ENCODE results near the gene ZNF215. TPM values are rescaled to one million over a fixed set of nuclear protein-coding genes. Genes with fewer than 3 reads are reported as not detected.

The ZNF215 gene
- 1.3 and 4.2 TPM in 2 replicates for total RNA-seq (ENCODE audit: low replicate concordance)

GRCh38 chr11:6926208-6927029, at the start of gene ZNF215:
TSS of gene ZNF215 (plus strand) at chr11:6926426. CDS start at chr11:6932273, 5,847 bp downstream.

GRCh38 chr11:6892400-6892799, 33.8 kb upstream of the ZNF215 start, which contains the start of gene OR2D2:
TSS of gene OR2D2 (minus strand) at chr11:6892500. CDS start at chr11:6892500, 0 bp downstream.

GRCh38 chr11:6920702-6921101, 5.5 kb upstream of the ZNF215 start, which contains the start of gene OR2D3:
TSS of gene OR2D3 (plus strand) at chr11:6921002. CDS start at chr11:6921002, 0 bp downstream.

Other genes starting within 250 kb of the ZNF215 start
- 62.2 and 84.8 TPM in 2 replicates for gene MRPL17, start 243.1 kb upstream of the ZNF215 start, total RNA-seq (ENCODE audit: low replicate concordance)
- gene OR2AG2, start 154.4 kb upstream of the ZNF215 start, total RNA-seq (ENCODE audit: low replicate concordance) = 0.08 TPM in 1 of 2 replicates, not detected in the other
- not detected in 2 replicates for gene OR2AG1, start 143.4 kb upstream of the ZNF215 start, total RNA-seq (ENCODE audit: low replicate concordance)
- 0.12 and 0.15 TPM in 2 replicates for gene OR6A2, start 126.7 kb upstream of the ZNF215 start, total RNA-seq (ENCODE audit: low replicate concordance)
- gene OR10A5, start 80.7 kb upstream of the ZNF215 start, total RNA-seq (ENCODE audit: low replicate concordance) = not detected in 2 replicates
- not detected in 2 replicates for gene OR10A2, start 63.4 kb upstream of the ZNF215 start, total RNA-seq (ENCODE audit: low replicate concordance)
- not detected in 2 replicates for gene OR10A4, start 49.8 kb upstream of the ZNF215 start, total RNA-seq (ENCODE audit: low replicate concordance)
- gene OR2D2, start 33.9 kb upstream of the ZNF215 start, total RNA-seq (ENCODE audit: low replicate concordance) = 0.15 TPM in 1 of 2 replicates, not detected in the other
- gene OR2D3, start 5.4 kb upstream of the ZNF215 start, total RNA-seq (ENCODE audit: low replicate concordance) = not detected in 2 replicates
- 4.4 and 13.8 TPM in 2 replicates for gene ZNF214, start 93.9 kb downstream of the ZNF215 start, total RNA-seq (ENCODE audit: low replicate concordance)
- 0.08 TPM in 1 of 2 replicates, not detected in the other for gene NLRP14, start 94.1 kb downstream of the ZNF215 start, total RNA-seq (ENCODE audit: low replicate concordance)
- gene RBMXL2, start 162.6 kb downstream of the ZNF215 start, total RNA-seq (ENCODE audit: low replicate concordance) = 0.08 TPM in 1 of 2 replicates, not detected in the other